ENCODE measurements around the gene OXER1. TPM values are rescaled to one million over a fixed set of nuclear protein-coding genes. Genes with fewer than 3 reads are reported as not detected.

OXER1 gene
- total RNA-seq, 1 experiment from 2014 or later = 0.90 TPM

DNA sequence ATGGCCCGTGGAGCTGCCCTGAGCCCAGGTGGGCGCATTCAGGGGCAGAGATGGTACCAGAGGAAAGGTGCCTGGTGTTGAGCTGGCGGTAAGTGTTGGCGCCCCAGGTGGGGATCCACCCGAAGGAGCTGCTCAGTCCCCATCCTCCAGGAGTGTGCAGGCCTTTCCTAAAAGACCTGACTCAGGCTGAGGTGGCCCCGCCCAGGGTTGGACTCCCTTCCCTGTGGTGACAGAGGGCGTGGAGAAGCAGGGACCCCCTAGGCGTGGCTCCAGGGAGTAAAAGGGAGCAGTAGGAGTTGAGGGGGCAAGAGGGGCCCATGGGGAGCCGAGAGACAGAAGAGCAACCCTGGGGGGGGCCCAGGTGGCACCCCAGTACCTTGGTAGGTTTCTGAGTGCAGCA, 2.4 kb downstream of the OXER1 start:
- intact Hi-C loops (cut with micrococcal nuclease; ENCODE audit: unreplicated experiment) = no loop called here

GRCh38 chr2:42758751-42759150, 5.2 kb downstream of the OXER1 start:
- Histone ChIP-seq H3K4me1 (ENCODE audit: insufficient read depth, low read length, poor library complexity, severe bottlenecking) (no peaks in the 10 kb centered on the region), H3K36me3 (ENCODE audit: insufficient read depth, low read length, poor library complexity, severe bottlenecking) (no peaks in the 10 kb centered on the region), H3K27ac (ENCODE audit: low read depth, low read length, poor library complexity, severe bottlenecking) (no peak overlapping the region), H3K4me3 (ENCODE audit: low read depth, low read length, poor library complexity, severe bottlenecking) (no peak overlapping the region), H3K27me3 (replicated peaks; ENCODE audit: insufficient read depth, low read depth, low read length, poor library complexity) (no peaks in the 10 kb centered on the region), H3K9me3 (ENCODE audit: low read depth, low read length, poor library complexity, severe bottlenecking) (no peaks in the 10 kb centered on the region)
- POLR2A ChIA-PET (ENCODE audit: low non-redundant PET) = no interaction called here
- no peak for DNase-seq (ENCODE audit: low spot score)
- CTCF ChIA-PET = no interaction called here
- intact Hi-C loops (cut with micrococcal nuclease; ENCODE audit: unreplicated experiment) = no loop called here
- BruUV-seq (replicated peaks) = no TSS peak
- TF ChIP-seq CTCF (conservative IDR thresholded peaks at IDR 0.05; ENCODE audit: low read depth, low read length) (no peak), EZH2 (IDR thresholded peaks at IDR 0.05; ENCODE audit: borderline replicate concordance, low read depth, low read length, poor library complexity, severe bottlenecking) (no peak)

More for the DNA sequence above, 2.4 kb downstream of the OXER1 start:
- BruUV-seq (replicated peaks) = no TSS peak
- no peak overlapping the region for H3K27ac ChIP-seq (ENCODE audit: low read depth, low read length, poor library complexity, severe bottlenecking)
- ChIA-PET POLR2A (ENCODE audit: low non-redundant PET) (no interaction called here), CTCF (no interaction called here)
- no peak for DNase-seq (ENCODE audit: low spot score)
- no peaks in the 10 kb centered on the region for H3K9me3 ChIP-seq (ENCODE audit: low read depth, low read length, poor library complexity, severe bottlenecking)
- no peaks in the 10 kb centered on the region for H3K27me3 ChIP-seq (replicated peaks; ENCODE audit: insufficient read depth, low read depth, low read length, poor library complexity)
- H3K36me3 ChIP-seq (ENCODE audit: insufficient read depth, low read length, poor library complexity, severe bottlenecking) = no peaks in the 10 kb centered on the region
- no peaks in the 10 kb centered on the region for H3K4me1 ChIP-seq (ENCODE audit: insufficient read depth, low read length, poor library complexity, severe bottlenecking)
- no peak for TF ChIP-seq CTCF (conservative IDR thresholded peaks at IDR 0.05; ENCODE audit: low read depth, low read length)
- no peak for TF ChIP-seq EZH2 (IDR thresholded peaks at IDR 0.05; ENCODE audit: borderline replicate concordance, low read depth, low read length, poor library complexity, severe bottlenecking)
- H3K4me3 ChIP-seq (ENCODE audit: low read depth, low read length, poor library complexity, severe bottlenecking) = no peak overlapping the region

- no peak for DNase-seq (ENCODE audit: low spot score)
- ChIA-PET POLR2A (ENCODE audit: low non-redundant PET) (no interaction called here), CTCF (no interaction called here)
- H3K9me3 ChIP-seq (ENCODE audit: low read depth, low read length, poor library complexity, severe bottlenecking) = no peaks in the 10 kb centered on the region
- no peaks in the 10 kb centered on the region for H3K4me1 ChIP-seq (ENCODE audit: insufficient read depth, low read length, poor library complexity, severe bottlenecking)
- H3K36me3 ChIP-seq (ENCODE audit: insufficient read depth, low read length, poor library complexity, severe bottlenecking) = no peaks in the 10 kb centered on the region
- intact Hi-C loops (cut with micrococcal nuclease; ENCODE audit: unreplicated experiment) = no loop called here
- no peaks in the 10 kb centered on the region for H3K27me3 ChIP-seq (replicated peaks; ENCODE audit: insufficient read depth, low read depth, low read length, poor library complexity)
- no peak overlapping the region for H3K4me3 ChIP-seq (ENCODE audit: low read depth, low read length, poor library complexity, severe bottlenecking)
- BruUV-seq (replicated peaks) = no TSS peak
- no peak for TF ChIP-seq EZH2 (IDR thresholded peaks at IDR 0.05; ENCODE audit: borderline replicate concordance, low read depth, low read length, poor library complexity, severe bottlenecking)
- TF ChIP-seq CTCF (conservative IDR thresholded peaks at IDR 0.05; ENCODE audit: low read depth, low read length) = no peak
- no peak overlapping the region for H3K27ac ChIP-seq (ENCODE audit: low read depth, low read length, poor library complexity, severe bottlenecking)
Observed at GRCh38 chr2:42757981-42758740, 5.8 kb downstream of the OXER1 start.

Data from A673 (cell line).